Nephron (organoid): ENCODE data around the gene MMP28.
A peak's percentile ranks its signal among the peaks of the same experiment; 100 is the strongest.

Experiments
- H3K27ac Mint-ChIP-seq, 3 experiments: 2 replicates each; pipeline ENCODE4 v1.8.0; 2020; ENCODE audit warnings: mixed read lengths in 3 of 3, mild to moderate bottlenecking in 2 of 3, moderate library complexity in 1 of 3
- H3K27me3 Mint-ChIP-seq: 2 replicates; pipeline ENCODE4 v1.8.0; 2021; ENCODE audit warnings: low read depth, mild to moderate bottlenecking, moderate library complexity, mixed read lengths
- H3K36me3 Mint-ChIP-seq: 2 replicates; pipeline ENCODE4 v1.8.0; 2020; ENCODE audit warnings: low read depth, mixed read lengths
- H3K4me1 Mint-ChIP-seq: 2 replicates; pipeline ENCODE4 v1.8.0; 2020; ENCODE audit warnings: mixed read lengths
- H3K4me3 Mint-ChIP-seq, 3 experiments: 2 replicates each; pipeline ENCODE4 v1.8.0; 2020; ENCODE audit warnings: mild to moderate bottlenecking in 3 of 3, mixed read lengths in 3 of 3, moderate library complexity in 2 of 3
- H3K9me3 Mint-ChIP-seq: 2 replicates; pipeline ENCODE4 v1.8.0; 2020; ENCODE audit warnings: mixed read lengths
- TF ChIP-seq, protein P1 (sequence below), 3 experiments: fragments of 200-600 bp; sonication (generic); IDR thresholded peaks; one replicate each; pipeline ENCODE4 v1.5.0; 2021; ENCODE audit warnings: antibody characterized with exemption in 3 of 3; ENCODE audit not compliant: unreplicated experiment in 3 of 3

Gene MMP28

GRCh38 chr17:35795007-35795870 is at the start of gene MMP28:
Gene MMP28, minus strand, starts transcription at chr17:35795641. Its CDS starts 264 bp downstream, at chr17:35795377.
- Mint-ChIP-seq H3K4me1 (peaks cover 19% of the 10 kb centered on the region), H3K4me3 (peak within 1 kb of the TSS; percentile 71 to 76 (median 72)), H3K9me3 (no peaks in the 10 kb centered on the region), H3K27me3 (peaks cover 87% of the 10 kb centered on the region), H3K27ac (no peak within 1 kb of the TSS), H3K36me3 (no peaks in the 10 kb centered on the region)
- TF ChIP-seq, protein P1, sequence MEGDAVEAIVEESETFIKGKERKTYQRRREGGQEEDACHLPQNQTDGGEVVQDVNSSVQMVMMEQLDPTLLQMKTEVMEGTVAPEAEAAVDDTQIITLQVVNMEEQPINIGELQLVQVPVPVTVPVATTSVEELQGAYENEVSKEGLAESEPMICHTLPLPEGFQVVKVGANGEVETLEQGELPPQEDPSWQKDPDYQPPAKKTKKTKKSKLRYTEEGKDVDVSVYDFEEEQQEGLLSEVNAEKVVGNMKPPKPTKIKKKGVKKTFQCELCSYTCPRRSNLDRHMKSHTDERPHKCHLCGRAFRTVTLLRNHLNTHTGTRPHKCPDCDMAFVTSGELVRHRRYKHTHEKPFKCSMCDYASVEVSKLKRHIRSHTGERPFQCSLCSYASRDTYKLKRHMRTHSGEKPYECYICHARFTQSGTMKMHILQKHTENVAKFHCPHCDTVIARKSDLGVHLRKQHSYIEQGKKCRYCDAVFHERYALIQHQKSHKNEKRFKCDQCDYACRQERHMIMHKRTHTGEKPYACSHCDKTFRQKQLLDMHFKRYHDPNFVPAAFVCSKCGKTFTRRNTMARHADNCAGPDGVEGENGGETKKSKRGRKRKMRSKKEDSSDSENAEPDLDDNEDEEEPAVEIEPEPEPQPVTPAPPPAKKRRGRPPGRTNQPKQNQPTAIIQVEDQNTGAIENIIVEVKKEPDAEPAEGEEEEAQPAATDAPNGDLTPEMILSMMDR (IDR thresholded peaks at IDR 0.05; ENCODE audit: unreplicated experiment in 3 of 3): no peak

DNA sequence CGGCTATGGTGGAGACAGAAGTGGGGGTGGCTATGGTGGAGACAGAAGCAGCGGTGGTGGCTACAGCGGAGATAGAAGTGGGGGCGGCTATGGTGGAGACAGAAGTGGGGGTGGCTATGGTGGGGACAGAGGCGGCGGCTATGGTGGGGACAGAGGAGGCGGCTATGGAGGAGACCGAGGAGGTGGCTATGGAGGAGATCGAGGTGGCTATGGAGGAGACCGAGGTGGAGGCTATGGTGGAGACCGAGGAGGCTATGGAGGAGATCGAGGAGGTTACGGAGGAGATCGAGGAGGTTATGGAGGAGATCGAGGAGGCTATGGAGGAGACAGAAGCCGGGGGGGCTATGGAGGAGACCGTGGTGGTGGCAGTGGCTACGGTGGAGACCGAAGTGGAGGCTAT is 49.1 kb upstream of the MMP28 start:
- Mint-ChIP-seq H3K9me3 (no peaks in the 10 kb centered on the region), H3K27ac (no peak overlapping the region), H3K4me1 (no peaks in the 10 kb centered on the region), H3K4me3 (no peak overlapping the region), H3K27me3 (no peaks in the 10 kb centered on the region), H3K36me3 (peaks cover 73% of the 10 kb centered on the region)
- TF ChIP-seq, protein P1 (IDR thresholded peaks at IDR 0.05; ENCODE audit: unreplicated experiment in 3 of 3): no peak

DNA sequence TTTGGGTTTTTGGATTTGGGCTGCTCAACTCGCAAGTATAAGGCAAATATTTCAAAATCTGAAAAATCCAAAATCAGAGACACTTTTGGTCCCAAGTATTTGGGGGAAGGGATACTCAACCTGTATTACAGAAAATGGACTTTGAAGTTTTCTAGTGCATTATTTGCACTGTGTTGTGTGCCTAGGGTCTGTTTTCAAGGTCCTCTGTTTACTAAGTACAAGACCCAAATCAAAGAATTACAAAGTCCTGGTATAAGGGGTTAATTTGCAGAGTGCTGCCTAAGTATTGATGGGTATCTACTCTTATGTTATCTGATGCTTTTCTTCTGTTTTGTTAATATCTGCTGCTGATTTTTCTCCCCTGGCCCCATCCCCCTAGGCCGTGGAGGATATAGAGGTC is 48.3 kb upstream of the MMP28 start:
- Mint-ChIP-seq H3K4me1 (no peaks in the 10 kb centered on the region), H3K4me3 (no peak overlapping the region), H3K9me3 (no peaks in the 10 kb centered on the region), H3K27me3 (no peaks in the 10 kb centered on the region), H3K36me3 (peaks cover 73% of the 10 kb centered on the region), H3K27ac (no peak overlapping the region)
- TF ChIP-seq, protein P1 (IDR thresholded peaks at IDR 0.05; ENCODE audit: unreplicated experiment in 3 of 3): no peak

- no peaks in the 10 kb centered on the region for H3K9me3 Mint-ChIP-seq
- peaks cover 78% of the 10 kb centered on the region for H3K36me3 Mint-ChIP-seq
- no peaks in the 10 kb centered on the region for H3K4me1 Mint-ChIP-seq
- TF ChIP-seq, protein P1 (IDR thresholded peaks at IDR 0.05; ENCODE audit: unreplicated experiment in 3 of 3): no peak
- H3K4me3 Mint-ChIP-seq: no peak overlapping the region
- no peaks in the 10 kb centered on the region for H3K27me3 Mint-ChIP-seq
- H3K27ac Mint-ChIP-seq: peak overlapping the region in 1 of 3 experiments; percentile 14
Measured at GRCh38 chr17:35842239-35842638, 46.8 kb upstream of the MMP28 start.

DNA sequence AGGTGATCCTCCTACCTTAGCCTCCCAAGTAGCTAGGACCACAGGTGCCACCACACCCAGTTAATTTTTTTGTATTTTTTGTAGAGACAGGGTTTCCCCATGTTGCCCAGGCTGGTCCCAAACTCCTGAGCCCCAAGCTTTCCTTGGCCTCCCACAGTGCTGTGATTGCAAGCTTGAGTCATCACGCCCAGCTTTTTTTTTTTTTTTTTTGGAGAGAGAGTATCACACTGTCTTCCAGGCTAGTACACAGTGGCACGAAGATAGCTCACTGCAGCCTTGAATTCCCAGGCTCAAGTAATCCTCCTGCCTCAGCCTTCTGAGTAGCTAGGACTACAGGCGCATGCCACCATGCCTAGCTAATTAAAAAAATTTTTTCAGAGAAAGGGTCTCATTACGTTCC is 46.1 kb upstream of the MMP28 start:
- no peaks in the 10 kb centered on the region for H3K9me3 Mint-ChIP-seq
- peaks cover 78% of the 10 kb centered on the region for H3K36me3 Mint-ChIP-seq
- H3K4me3 Mint-ChIP-seq: no peak overlapping the region
- no peak overlapping the region for H3K27ac Mint-ChIP-seq
- TF ChIP-seq, protein P1 (IDR thresholded peaks at IDR 0.05; ENCODE audit: unreplicated experiment in 3 of 3): no peak
- H3K27me3 Mint-ChIP-seq: no peaks in the 10 kb centered on the region
- H3K4me1 Mint-ChIP-seq: no peaks in the 10 kb centered on the region

- Mint-ChIP-seq H3K27ac (no peak overlapping the region), H3K4me1 (no peaks in the 10 kb centered on the region), H3K36me3 (peaks cover 78% of the 10 kb centered on the region), H3K9me3 (no peaks in the 10 kb centered on the region), H3K4me3 (no peak overlapping the region), H3K27me3 (no peaks in the 10 kb centered on the region)
- TF ChIP-seq, protein P1 (IDR thresholded peaks at IDR 0.05; ENCODE audit: unreplicated experiment in 3 of 3): no peak
Measured at GRCh38 chr17:35841101-35841500, 45.7 kb upstream of the MMP28 start.
